Effector memory CD8-positive, alpha-beta T cell (primary cell): ENCODE measurements around the gene IMPA2.

Experiments used
- ATAC-seq: fragments of 150-1000 bp; cut with Tn5 transposase; replicated peaks from 2 replicates; pipeline ENCODE4 v1.10.0; 2021; ENCODE audit warnings: mild to moderate bottlenecking, moderate library complexity
- DNase-seq, 3 experiments: peaks; one replicate each; pipeline ENCODE4 v3.0.0; 2021
- H3K27ac Mint-ChIP-seq, 2 donors: one replicate each; pipeline ENCODE4 v1.8.0; 2022; ENCODE audit warnings: mild to moderate bottlenecking in 2 of 2, mixed read lengths in 2 of 2, moderate library complexity in 2 of 2
- H3K27me3 Mint-ChIP-seq, 2 donors: one replicate each; pipeline ENCODE4 v1.8.0; 2022; ENCODE audit warnings: mixed read lengths in 2 of 2
- H3K36me3 Mint-ChIP-seq: one replicate; pipeline ENCODE4 v1.8.0; 2022; ENCODE audit warnings: mild to moderate bottlenecking, moderate library complexity, mixed read lengths; ENCODE audit not compliant: insufficient read depth
- H3K4me1 Mint-ChIP-seq, 2 donors: one replicate each; pipeline ENCODE4 v1.8.0; 2022; ENCODE audit warnings: low read depth in 2 of 2, mixed read lengths in 2 of 2
- H3K4me3 Mint-ChIP-seq, 2 donors: one replicate each; pipeline ENCODE4 v1.8.0; 2022; ENCODE audit warnings: mild to moderate bottlenecking in 2 of 2, mixed read lengths in 2 of 2, moderate library complexity in 2 of 2
- H3K9me3 Mint-ChIP-seq, 2 donors: one replicate each; pipeline ENCODE4 v1.8.0; 2022; ENCODE audit warnings: mixed read lengths in 2 of 2

The IMPA2 gene

DNA sequence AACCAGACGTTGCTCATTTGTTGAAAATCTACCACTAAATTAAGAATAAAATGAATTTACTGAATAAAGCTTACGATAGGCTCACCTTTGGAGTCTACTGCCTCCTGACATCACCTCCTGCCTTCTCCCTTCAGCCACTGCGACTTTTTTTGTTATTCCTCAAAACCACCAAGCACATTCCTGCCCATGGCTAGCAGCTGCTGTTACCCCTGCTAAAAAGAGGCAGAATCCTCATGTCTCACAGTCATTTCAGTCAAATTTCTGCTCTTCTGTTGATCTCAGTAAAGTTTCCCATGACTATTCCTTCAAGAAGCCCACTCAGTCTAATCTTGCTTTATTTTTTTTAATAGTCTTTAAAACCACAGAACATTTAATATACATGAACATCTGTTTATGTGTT lies 71.6 kb downstream of the IMPA2 start:
- peaks cover 0 to 2% of the 10 kb centered on the region in 2 donors for H3K4me1 Mint-ChIP-seq
- peaks cover 31 to 51% of the 10 kb centered on the region in 2 donors for H3K27me3 Mint-ChIP-seq
- H3K4me3 Mint-ChIP-seq: no peak overlapping the region
- no peak overlapping the region for H3K27ac Mint-ChIP-seq
- no peaks in the 10 kb centered on the region for H3K9me3 Mint-ChIP-seq
- no peaks in the 10 kb centered on the region for H3K36me3 Mint-ChIP-seq
- DNase-seq: no peak
- ATAC-seq: no peak

GRCh38 chr18:12053289-12053688 lies 72.0 kb downstream of the IMPA2 start:
- Mint-ChIP-seq H3K9me3 (no peaks in the 10 kb centered on the region), H3K36me3 (no peaks in the 10 kb centered on the region), H3K27me3 (peaks cover 33 to 46% of the 10 kb centered on the region in 2 donors), H3K27ac (no peak overlapping the region), H3K4me3 (no peak overlapping the region), H3K4me1 (peaks cover 0 to 2% of the 10 kb centered on the region in 2 donors)
- ATAC-seq: no peak
- DNase-seq: no peak

GRCh38 chr18:12056034-12056883 lies 75.0 kb downstream of the IMPA2 start:
- Mint-ChIP-seq H3K36me3 (no peaks in the 10 kb centered on the region), H3K4me3 (no peak overlapping the region), H3K9me3 (no peaks in the 10 kb centered on the region), H3K27ac (no peak overlapping the region), H3K27me3 (peaks cover 27 to 39% of the 10 kb centered on the region in 2 donors), H3K4me1 (no peaks in the 10 kb centered on the region)
- DNase-seq: no peak
- ATAC-seq: no peak

DNA sequence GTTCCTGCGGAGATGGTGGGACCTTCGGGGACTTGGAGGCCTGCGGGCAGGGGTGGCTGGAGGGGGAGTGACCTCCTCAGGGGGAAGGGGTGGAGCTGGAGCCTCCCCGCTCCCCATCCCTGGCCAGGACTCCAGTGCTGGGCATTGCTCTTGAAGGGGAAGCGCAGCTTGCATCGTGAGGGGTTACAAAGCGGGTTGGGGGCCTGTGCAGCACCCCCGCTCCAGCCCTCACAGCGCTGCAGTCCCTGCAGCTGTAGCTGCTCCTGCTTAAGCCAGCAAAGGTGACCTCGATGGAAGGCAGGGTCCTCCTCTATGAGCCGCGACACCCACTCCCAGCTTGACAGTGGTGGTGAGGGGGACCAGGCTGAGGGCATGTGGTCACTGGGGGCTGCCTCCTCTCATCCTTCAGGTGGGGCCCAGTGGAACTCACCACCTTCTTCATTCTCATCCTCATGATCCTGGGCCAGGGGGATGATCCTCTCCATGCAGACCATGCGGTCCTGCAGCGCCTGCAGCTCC lies 75.6 kb downstream of the IMPA2 start:
- H3K36me3 Mint-ChIP-seq: no peaks in the 10 kb centered on the region
- no peak for ATAC-seq
- H3K27ac Mint-ChIP-seq: no peak overlapping the region
- no peak for DNase-seq
- no peak overlapping the region for H3K4me3 Mint-ChIP-seq
- no peaks in the 10 kb centered on the region for H3K4me1 Mint-ChIP-seq
- H3K9me3 Mint-ChIP-seq: no peaks in the 10 kb centered on the region
- H3K27me3 Mint-ChIP-seq: peaks cover 27 to 39% of the 10 kb centered on the region in 2 donors

DNA sequence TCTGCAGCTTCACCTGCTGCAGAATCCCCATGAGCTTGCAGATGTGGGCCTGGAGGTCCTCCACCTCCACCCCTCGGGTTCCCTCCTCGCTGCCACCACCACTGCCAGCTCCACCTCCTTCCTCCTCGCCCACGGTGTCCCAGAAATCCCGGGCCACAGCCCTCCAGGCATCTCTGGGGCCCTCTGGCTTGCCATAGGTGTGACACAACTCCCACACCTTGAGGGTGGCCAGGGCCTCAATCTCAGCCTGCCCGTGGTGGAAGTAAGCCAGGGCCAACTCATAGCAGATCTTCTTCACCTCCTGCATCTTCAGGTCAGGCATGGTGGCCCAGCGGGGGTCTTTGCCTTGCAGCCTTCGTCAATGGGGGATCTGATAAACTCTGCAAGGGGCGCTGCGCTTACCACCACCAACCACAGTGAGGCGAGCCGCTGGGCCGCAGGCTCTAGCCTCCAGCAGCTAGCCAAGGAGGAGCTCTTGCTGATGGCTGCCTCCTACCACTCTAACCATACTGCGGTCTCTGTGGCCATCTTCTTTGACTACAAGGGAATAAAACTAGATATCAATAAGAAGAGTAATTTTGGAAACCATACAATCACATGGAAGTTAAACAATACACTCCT lies 76.2 kb downstream of the IMPA2 start:
- ATAC-seq (no peak), DNase-seq (no peak)
- Mint-ChIP-seq H3K4me1 (no peaks in the 10 kb centered on the region), H3K9me3 (no peaks in the 10 kb centered on the region), H3K4me3 (no peak overlapping the region), H3K27me3 (peaks cover 24 to 39% of the 10 kb centered on the region in 2 donors), H3K27ac (no peak overlapping the region), H3K36me3 (no peaks in the 10 kb centered on the region)

GRCh38 chr18:12059334-12060181 lies 78.3 kb downstream of the IMPA2 start:
- Mint-ChIP-seq H3K4me1 (peaks cover 0 to 4% of the 10 kb centered on the region in 2 donors), H3K9me3 (no peaks in the 10 kb centered on the region), H3K36me3 (no peaks in the 10 kb centered on the region), H3K27me3 (peaks cover 9 to 30% of the 10 kb centered on the region in 2 donors), H3K27ac (no peak overlapping the region), H3K4me3 (no peak overlapping the region)
- ATAC-seq (no peak), DNase-seq (no peak)

DNA sequence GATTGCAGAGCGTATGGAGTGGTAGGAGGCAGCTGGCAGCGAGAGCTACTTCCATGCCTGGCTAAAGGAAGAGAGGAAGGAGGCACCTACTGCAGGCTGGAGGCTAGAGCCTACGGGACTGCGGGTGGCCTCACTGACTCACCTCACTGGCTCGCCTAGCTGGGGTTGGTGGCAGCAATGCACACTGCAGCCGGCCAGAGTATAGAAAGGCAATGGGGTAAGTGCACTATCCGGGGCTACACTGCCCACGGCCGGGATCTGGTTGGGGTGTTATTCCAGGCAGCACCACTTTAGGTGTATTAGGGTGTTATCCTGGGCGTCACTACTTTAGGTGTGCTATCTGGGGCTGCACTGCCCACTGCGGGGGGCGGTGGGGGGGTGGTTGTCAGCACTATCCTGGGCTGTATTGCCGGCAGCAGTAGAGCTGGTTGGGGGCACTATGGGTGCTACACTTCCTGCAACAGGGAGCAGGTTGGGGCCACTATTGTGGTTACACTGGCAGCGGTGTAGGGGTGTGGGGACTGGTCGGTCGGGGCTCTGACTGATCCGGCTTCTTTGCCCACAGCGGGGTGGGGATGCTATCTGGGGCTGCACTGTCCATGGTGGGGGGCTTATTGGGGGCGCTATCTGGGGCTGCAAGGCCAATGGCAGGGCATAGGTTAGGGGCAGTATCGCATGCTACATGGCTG lies 79.0 kb downstream of the IMPA2 start:
- H3K4me1 Mint-ChIP-seq: peaks cover 0 to 4% of the 10 kb centered on the region in 2 donors
- ATAC-seq (no peak), DNase-seq (no peak)
- no peaks in the 10 kb centered on the region for H3K36me3 Mint-ChIP-seq
- no peak overlapping the region for H3K4me3 Mint-ChIP-seq
- no peak overlapping the region for H3K27ac Mint-ChIP-seq
- H3K27me3 Mint-ChIP-seq: peaks cover 9 to 30% of the 10 kb centered on the region in 2 donors
- H3K9me3 Mint-ChIP-seq: no peaks in the 10 kb centered on the region

- peaks cover 14 to 29% of the 10 kb centered on the region in 2 donors for H3K27me3 Mint-ChIP-seq
- no peak overlapping the region for H3K4me3 Mint-ChIP-seq
- no peak for ATAC-seq
- no peak for DNase-seq
- no peaks in the 10 kb centered on the region for H3K9me3 Mint-ChIP-seq
- H3K36me3 Mint-ChIP-seq: no peaks in the 10 kb centered on the region
- H3K4me1 Mint-ChIP-seq: peaks cover 0 to 4% of the 10 kb centered on the region in 2 donors
- no peak overlapping the region for H3K27ac Mint-ChIP-seq
These were observed 80.4 kb downstream of the IMPA2 start for GRCh38 chr18:12061685-12062084.

DNA sequence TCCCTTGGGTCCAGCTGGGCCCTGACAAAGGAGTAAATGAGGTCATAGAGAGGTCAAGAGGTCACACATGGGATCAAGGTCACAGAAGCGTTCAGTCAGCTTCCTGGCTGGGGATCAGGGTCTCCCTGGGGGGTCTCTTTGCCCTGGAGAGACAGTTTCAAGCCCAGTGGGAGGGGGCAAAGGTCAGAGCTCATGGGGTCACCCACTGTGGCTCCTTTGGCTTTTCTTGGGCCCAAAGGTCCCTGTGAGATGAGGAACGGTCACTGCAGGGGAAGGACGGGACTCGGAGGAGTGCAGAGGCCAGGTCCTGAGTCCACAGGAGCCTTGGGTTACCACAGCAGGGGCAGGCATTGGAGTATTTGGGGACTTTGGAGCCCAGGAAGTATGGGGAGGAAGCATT lies 81.7 kb downstream of the IMPA2 start:
- Mint-ChIP-seq H3K9me3 (no peaks in the 10 kb centered on the region), H3K4me1 (peaks cover 0 to 4% of the 10 kb centered on the region in 2 donors), H3K4me3 (no peak overlapping the region), H3K27me3 (peaks cover 6 to 18% of the 10 kb centered on the region in 2 donors), H3K27ac (no peak overlapping the region), H3K36me3 (no peaks in the 10 kb centered on the region)
- DNase-seq (no peak), ATAC-seq (no peak)

GRCh38 chr18:12064086-12064763 lies 82.9 kb downstream of the IMPA2 start:
- H3K9me3 Mint-ChIP-seq: no peaks in the 10 kb centered on the region
- no peak overlapping the region for H3K4me3 Mint-ChIP-seq
- H3K4me1 Mint-ChIP-seq: peaks cover 0 to 4% of the 10 kb centered on the region in 2 donors
- peaks cover 13 to 27% of the 10 kb centered on the region in 2 donors for H3K27me3 Mint-ChIP-seq
- H3K27ac Mint-ChIP-seq: no peak overlapping the region
- H3K36me3 Mint-ChIP-seq: no peaks in the 10 kb centered on the region
- ATAC-seq (no peak), DNase-seq (no peak)

- Mint-ChIP-seq H3K4me3 (no peak overlapping the region), H3K36me3 (no peaks in the 10 kb centered on the region), H3K4me1 (peaks cover 0 to 4% of the 10 kb centered on the region in 2 donors), H3K27ac (no peak overlapping the region), H3K27me3 (peaks cover 13 to 20% of the 10 kb centered on the region in 2 donors), H3K9me3 (no peaks in the 10 kb centered on the region)
- no peak for DNase-seq
- no peak for ATAC-seq
These were observed 84.1 kb downstream of the IMPA2 start for GRCh38 chr18:12065397-12065796.

DNA sequence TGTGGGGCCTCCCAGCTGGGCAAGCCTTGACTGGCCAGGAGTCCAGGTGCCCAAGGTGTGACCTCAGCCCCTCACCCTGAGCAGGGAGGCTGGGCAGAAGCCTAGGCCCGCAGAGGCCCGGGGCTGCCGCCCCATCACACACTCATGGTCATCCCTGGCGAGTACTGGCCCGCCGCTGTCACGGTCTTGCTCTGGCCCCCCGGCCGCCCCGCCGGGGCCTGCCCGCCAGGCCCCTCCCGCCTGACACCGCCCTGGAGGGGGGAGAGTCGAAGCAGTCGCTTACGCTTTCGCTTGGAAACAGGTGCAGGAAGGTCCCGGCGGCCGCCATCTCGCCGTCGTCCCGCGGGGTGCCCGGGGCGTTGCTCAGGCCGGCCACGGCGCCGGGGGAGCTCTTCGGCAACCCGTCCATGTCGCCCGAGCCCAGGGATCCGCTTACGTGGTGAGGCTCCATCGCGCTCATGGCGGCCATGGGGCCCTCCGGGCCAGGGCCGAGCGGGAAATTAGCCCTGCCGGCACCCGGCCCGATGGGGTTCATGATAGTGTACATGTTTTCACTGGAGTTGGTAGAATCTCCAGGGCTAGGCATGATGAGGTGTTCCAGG lies 85.7 kb downstream of the IMPA2 start:
- Mint-ChIP-seq H3K36me3 (no peaks in the 10 kb centered on the region), H3K4me1 (peaks cover 0 to 4% of the 10 kb centered on the region in 2 donors), H3K27ac (no peak overlapping the region), H3K27me3 (peaks cover 18 to 20% of the 10 kb centered on the region in 2 donors), H3K4me3 (no peak overlapping the region), H3K9me3 (no peaks in the 10 kb centered on the region)
- DNase-seq (no peak), ATAC-seq (no peak)
